Measurements from ENCODE around the gene CCL3. TPM values are rescaled to one million over a fixed set of nuclear protein-coding genes. Genes with fewer than 3 reads are reported as not detected.

The CCL3 gene
- total RNA-seq, 1 donor from 2014 or later, result 2.9 TPM

DNA sequence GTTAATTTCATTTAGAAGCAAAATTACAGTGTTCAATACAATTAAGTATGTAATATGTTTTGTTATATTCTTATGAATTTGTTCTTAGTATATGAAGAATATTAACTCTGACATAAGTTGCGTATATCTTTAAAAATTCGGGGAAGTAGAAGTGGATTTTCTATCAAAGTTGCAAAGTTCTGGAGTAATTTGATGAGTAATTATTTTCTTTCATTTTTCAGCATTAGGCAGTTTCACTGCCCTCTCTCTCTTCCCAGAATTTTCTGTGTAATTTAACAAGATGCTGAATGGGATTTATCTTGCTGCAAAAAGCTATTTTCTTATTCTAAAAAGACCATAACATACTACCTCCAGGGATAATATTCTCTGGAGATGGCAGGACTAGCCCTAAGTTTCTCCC lies 34.8 kb downstream of the CCL3 start:
- H3K27ac ChIP-seq, result no peak overlapping the region
- no peaks in the 10 kb centered on the region for H3K27me3 ChIP-seq
- no peaks in the 10 kb centered on the region for H3K9me3 ChIP-seq
- H3K4me3 ChIP-seq, result no peak overlapping the region
- no peaks in the 10 kb centered on the region for H3K4me1 ChIP-seq
- H3K36me3 ChIP-seq, result no peaks in the 10 kb centered on the region
- intact Hi-C loops (cut with DNase I), result no loop called here
- no peak for TF ChIP-seq POLR2AphosphoS5 (IDR thresholded peaks at IDR 0.05; ENCODE audit: insufficient read depth in 1 of 2, low read depth in 1 of 2)
- no peak for TF ChIP-seq POLR2A (IDR thresholded peaks at IDR 0.05)
- TF ChIP-seq, protein P1, sequence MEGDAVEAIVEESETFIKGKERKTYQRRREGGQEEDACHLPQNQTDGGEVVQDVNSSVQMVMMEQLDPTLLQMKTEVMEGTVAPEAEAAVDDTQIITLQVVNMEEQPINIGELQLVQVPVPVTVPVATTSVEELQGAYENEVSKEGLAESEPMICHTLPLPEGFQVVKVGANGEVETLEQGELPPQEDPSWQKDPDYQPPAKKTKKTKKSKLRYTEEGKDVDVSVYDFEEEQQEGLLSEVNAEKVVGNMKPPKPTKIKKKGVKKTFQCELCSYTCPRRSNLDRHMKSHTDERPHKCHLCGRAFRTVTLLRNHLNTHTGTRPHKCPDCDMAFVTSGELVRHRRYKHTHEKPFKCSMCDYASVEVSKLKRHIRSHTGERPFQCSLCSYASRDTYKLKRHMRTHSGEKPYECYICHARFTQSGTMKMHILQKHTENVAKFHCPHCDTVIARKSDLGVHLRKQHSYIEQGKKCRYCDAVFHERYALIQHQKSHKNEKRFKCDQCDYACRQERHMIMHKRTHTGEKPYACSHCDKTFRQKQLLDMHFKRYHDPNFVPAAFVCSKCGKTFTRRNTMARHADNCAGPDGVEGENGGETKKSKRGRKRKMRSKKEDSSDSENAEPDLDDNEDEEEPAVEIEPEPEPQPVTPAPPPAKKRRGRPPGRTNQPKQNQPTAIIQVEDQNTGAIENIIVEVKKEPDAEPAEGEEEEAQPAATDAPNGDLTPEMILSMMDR (IDR thresholded peaks at IDR 0.05), result no peak
- DNase-seq (ENCODE audit: extremely low spot score in 2 of 2), result no peak

DNA sequence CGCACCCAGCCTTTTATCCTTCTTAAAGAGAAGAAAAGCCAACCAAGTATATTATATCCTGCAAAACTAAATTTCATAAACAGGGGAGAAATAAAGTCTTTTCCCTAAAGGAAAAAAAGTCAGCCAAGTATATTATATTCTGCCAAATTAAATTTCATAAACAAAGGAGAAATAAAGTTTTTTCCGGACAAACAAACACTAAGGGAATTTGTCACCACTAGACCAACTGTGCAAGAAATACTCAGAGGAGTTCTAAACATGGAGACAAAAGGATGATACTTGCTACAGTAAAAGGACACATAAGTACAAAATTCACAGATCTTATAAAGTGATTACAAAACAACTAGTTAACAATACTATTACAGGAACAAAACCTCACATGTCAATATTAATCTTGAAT lies 40.3 kb downstream of the CCL3 start:
- no peak for DNase-seq (ENCODE audit: extremely low spot score in 2 of 2)
- no peaks in the 10 kb centered on the region for H3K36me3 ChIP-seq
- no peaks in the 10 kb centered on the region for H3K4me1 ChIP-seq
- no peak overlapping the region for H3K27ac ChIP-seq
- TF ChIP-seq POLR2AphosphoS5 (IDR thresholded peaks at IDR 0.05; ENCODE audit: insufficient read depth in 1 of 2, low read depth in 1 of 2) (no peak), POLR2A (IDR thresholded peaks at IDR 0.05) (no peak)
- TF ChIP-seq, protein P1 (IDR thresholded peaks at IDR 0.05), result no peak
- H3K4me3 ChIP-seq, result no peak overlapping the region
- intact Hi-C loops (cut with DNase I), result no loop called here
- no peaks in the 10 kb centered on the region for H3K27me3 ChIP-seq
- H3K9me3 ChIP-seq, result peaks cover 5% of the 10 kb centered on the region

DNA sequence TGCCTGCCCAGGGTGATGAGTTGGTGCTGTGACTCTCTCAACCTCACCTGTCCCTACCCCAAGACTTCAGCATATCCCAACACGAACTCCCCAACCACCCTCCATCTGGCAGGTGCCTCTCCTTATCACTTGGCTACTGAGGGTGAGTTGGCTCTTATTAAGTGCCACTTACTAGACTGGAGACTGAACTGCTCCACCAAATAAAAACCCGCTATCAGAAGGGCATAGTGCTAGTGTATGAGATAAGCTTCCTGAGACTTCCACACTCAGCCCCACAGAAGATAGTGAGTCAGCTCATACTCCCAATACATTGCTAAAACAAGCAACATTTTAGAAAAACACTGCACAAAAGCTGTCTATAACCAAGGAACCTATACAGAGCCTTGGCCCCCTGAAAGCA lies 41.9 kb downstream of the CCL3 start:
- intact Hi-C loops (cut with DNase I), result no loop called here
- TF ChIP-seq POLR2A (IDR thresholded peaks at IDR 0.05) (no peak), POLR2AphosphoS5 (IDR thresholded peaks at IDR 0.05; ENCODE audit: insufficient read depth in 1 of 2, low read depth in 1 of 2) (no peak)
- TF ChIP-seq, protein P1 (IDR thresholded peaks at IDR 0.05), result no peak
- Histone ChIP-seq H3K27ac (no peak overlapping the region), H3K4me1 (no peaks in the 10 kb centered on the region), H3K9me3 (peaks cover 5% of the 10 kb centered on the region), H3K36me3 (no peaks in the 10 kb centered on the region), H3K4me3 (no peak overlapping the region), H3K27me3 (no peaks in the 10 kb centered on the region)
- no peak for DNase-seq (ENCODE audit: extremely low spot score in 2 of 2)

Small RNA genes lying within 50 kb of the gene (small RNA-seq; reads per million reads assigned to genes)
- gene RN7SL301P, result not detected

Other genes starting within 250 kb of the CCL3 start
- gene HEATR9, start 221.3 kb downstream of the CCL3 start, total RNA-seq, result not detected
- gene CCL5, start 209.8 kb downstream of the CCL3 start, total RNA-seq, result 4.9 TPM
- gene RDM1, start 159.4 kb downstream of the CCL3 start, total RNA-seq, result 0.49 TPM
- not detected for gene LYZL6, start 146.4 kb downstream of the CCL3 start, total RNA-seq
- gene CCL16, start 108.6 kb downstream of the CCL3 start, total RNA-seq, result not detected
- gene CCL14, start 103.4 kb downstream of the CCL3 start, total RNA-seq, result 93.1 TPM
- not detected for gene CCL15, start 88.6 kb downstream of the CCL3 start, total RNA-seq
- gene CCL23, start 72.2 kb downstream of the CCL3 start, total RNA-seq, result 13.3 TPM
- gene CCL18, start 25.9 kb downstream of the CCL3 start, total RNA-seq, result not detected
- 15.0 TPM for gene CCL4, start 13.7 kb upstream of the CCL3 start, total RNA-seq
- 3.4 TPM for gene TBC1D3B, start 86.5 kb upstream of the CCL3 start, total RNA-seq
- gene CCL3L1, start 106.6 kb upstream of the CCL3 start, total RNA-seq, result not detected
- gene CCL4L2, start 120.9 kb upstream of the CCL3 start, total RNA-seq, result 5.2 TPM
- gene TBC1D3I, start 174.4 kb upstream of the CCL3 start, total RNA-seq, result 1.7 TPM
- gene TBC1D3G, start 233.7 kb upstream of the CCL3 start, total RNA-seq, result not detected